Stimulated activated naive CD8-positive, alpha-beta T cell treated with anti-CD3 and anti-CD28 coated beads, Interleukin-15, Interleukin-2, amounts not matched to agents 100 ng/mL and 50 ng/mL, for 24 hours (primary cell): Measurements from ENCODE around the gene STRA6.

Source experiments
- H3K27ac Mint-ChIP-seq: one replicate; pipeline ENCODE4 v1.8.0; 2021; ENCODE audit warnings: mild to moderate bottlenecking, mixed read lengths
- H3K27me3 Mint-ChIP-seq: one replicate; pipeline ENCODE4 v1.8.0; 2021; ENCODE audit warnings: mixed read lengths
- H3K36me3 Mint-ChIP-seq: one replicate; pipeline ENCODE4 v1.8.0; 2021; ENCODE audit warnings: low read depth, mixed read lengths
- H3K4me1 Mint-ChIP-seq: one replicate; pipeline ENCODE4 v1.8.0; 2021; ENCODE audit warnings: low read depth, mixed read lengths
- H3K4me3 Mint-ChIP-seq: one replicate; pipeline ENCODE4 v1.8.0; 2021; ENCODE audit warnings: mild to moderate bottlenecking, mixed read lengths
- H3K9me3 Mint-ChIP-seq: one replicate; pipeline ENCODE4 v1.8.0; 2021; ENCODE audit warnings: mixed read lengths

STRA6 gene

GRCh38 chr15:74234598-74234875 is 31.9 kb upstream of the STRA6 start:
- Mint-ChIP-seq H3K27me3 (peaks cover 4% of the 10 kb centered on the region), H3K9me3 (no peaks in the 10 kb centered on the region), H3K27ac (no peak overlapping the region), H3K4me3 (no peak overlapping the region), H3K36me3 (no peaks in the 10 kb centered on the region), H3K4me1 (no peaks in the 10 kb centered on the region)

GRCh38 chr15:74233851-74234597 is 31.4 kb upstream of the STRA6 start:
- H3K9me3 Mint-ChIP-seq, result no peaks in the 10 kb centered on the region
- H3K4me1 Mint-ChIP-seq, result no peaks in the 10 kb centered on the region
- no peak overlapping the region for H3K27ac Mint-ChIP-seq
- no peak overlapping the region for H3K4me3 Mint-ChIP-seq
- no peaks in the 10 kb centered on the region for H3K36me3 Mint-ChIP-seq
- H3K27me3 Mint-ChIP-seq, result peaks cover 4% of the 10 kb centered on the region

- no peaks in the 10 kb centered on the region for H3K9me3 Mint-ChIP-seq
These were observed 30.8 kb upstream of the STRA6 start for GRCh38 chr15:74233373-74233772.

GRCh38 chr15:74231475-74231874 is 28.9 kb upstream of the STRA6 start:
- Mint-ChIP-seq H3K27ac (no peak overlapping the region), H3K4me3 (no peak overlapping the region), H3K4me1 (no peaks in the 10 kb centered on the region), H3K27me3 (peaks cover under 1% of the 10 kb centered on the region), H3K36me3 (no peaks in the 10 kb centered on the region), H3K9me3 (no peaks in the 10 kb centered on the region)

More at GRCh38 chr15:74233373-74233772, 30.8 kb upstream of the STRA6 start:
- H3K27me3 Mint-ChIP-seq, result peaks cover 4% of the 10 kb centered on the region
- no peaks in the 10 kb centered on the region for H3K4me1 Mint-ChIP-seq
- no peak overlapping the region for H3K4me3 Mint-ChIP-seq
- H3K27ac Mint-ChIP-seq, result no peak overlapping the region
- H3K36me3 Mint-ChIP-seq, result no peaks in the 10 kb centered on the region

- Mint-ChIP-seq H3K4me3 (no peak overlapping the region), H3K27ac (no peak overlapping the region), H3K4me1 (no peaks in the 10 kb centered on the region), H3K9me3 (no peaks in the 10 kb centered on the region), H3K36me3 (no peaks in the 10 kb centered on the region), H3K27me3 (no peaks in the 10 kb centered on the region)
These were observed 27.1 kb upstream of the STRA6 start for GRCh38 chr15:74229686-74230085.

- Mint-ChIP-seq H3K4me1 (peaks cover 2% of the 10 kb centered on the region), H3K36me3 (no peaks in the 10 kb centered on the region), H3K27me3 (peaks cover 2% of the 10 kb centered on the region), H3K4me3 (no peak overlapping the region), H3K27ac (no peak overlapping the region), H3K9me3 (no peaks in the 10 kb centered on the region)
These were observed 26.1 kb upstream of the STRA6 start for GRCh38 chr15:74228723-74229081.

- H3K27me3 Mint-ChIP-seq, result peaks cover 7% of the 10 kb centered on the region
- no peaks in the 10 kb centered on the region for H3K36me3 Mint-ChIP-seq
- H3K9me3 Mint-ChIP-seq, result no peaks in the 10 kb centered on the region
- peaks cover 7% of the 10 kb centered on the region for H3K4me1 Mint-ChIP-seq
- no peak overlapping the region for H3K4me3 Mint-ChIP-seq
- H3K27ac Mint-ChIP-seq, result no peak overlapping the region
These were observed 25.6 kb upstream of the STRA6 start for GRCh38 chr15:74227968-74228722.

GRCh38 chr15:74226761-74227540 is 24.4 kb upstream of the STRA6 start:
- no peak overlapping the region for H3K27ac Mint-ChIP-seq
- H3K9me3 Mint-ChIP-seq, result no peaks in the 10 kb centered on the region
- peaks cover 12% of the 10 kb centered on the region for H3K27me3 Mint-ChIP-seq
- H3K36me3 Mint-ChIP-seq, result no peaks in the 10 kb centered on the region
- H3K4me3 Mint-ChIP-seq, result no peak overlapping the region
- H3K4me1 Mint-ChIP-seq, result peaks cover 7% of the 10 kb centered on the region

- peaks cover 12% of the 10 kb centered on the region for H3K27me3 Mint-ChIP-seq
- no peak overlapping the region for H3K27ac Mint-ChIP-seq
- no peak overlapping the region for H3K4me3 Mint-ChIP-seq
- H3K9me3 Mint-ChIP-seq, result no peaks in the 10 kb centered on the region
- peaks cover 7% of the 10 kb centered on the region for H3K4me1 Mint-ChIP-seq
- H3K36me3 Mint-ChIP-seq, result no peaks in the 10 kb centered on the region
These were observed 23.3 kb upstream of the STRA6 start for GRCh38 chr15:74225928-74226327.

- Mint-ChIP-seq H3K27me3 (peaks cover 19% of the 10 kb centered on the region), H3K9me3 (no peaks in the 10 kb centered on the region), H3K27ac (no peak overlapping the region)
These were observed 19.9 kb upstream of the STRA6 start for GRCh38 chr15:74222240-74223119.

GRCh38 chr15:74221399-74222239 is 19.0 kb upstream of the STRA6 start:
- H3K4me3 Mint-ChIP-seq, result no peak overlapping the region
- peaks cover 19% of the 10 kb centered on the region for H3K27me3 Mint-ChIP-seq
- peaks cover 7% of the 10 kb centered on the region for H3K4me1 Mint-ChIP-seq
- no peaks in the 10 kb centered on the region for H3K36me3 Mint-ChIP-seq
- H3K9me3 Mint-ChIP-seq, result no peaks in the 10 kb centered on the region
- no peak overlapping the region for H3K27ac Mint-ChIP-seq

More at GRCh38 chr15:74222240-74223119, 19.9 kb upstream of the STRA6 start:
- Mint-ChIP-seq H3K4me1 (peaks cover 7% of the 10 kb centered on the region), H3K4me3 (no peak overlapping the region), H3K36me3 (no peaks in the 10 kb centered on the region)

- Mint-ChIP-seq H3K27ac (no peak overlapping the region), H3K4me1 (peaks cover 7% of the 10 kb centered on the region), H3K9me3 (no peaks in the 10 kb centered on the region), H3K27me3 (peaks cover 19% of the 10 kb centered on the region), H3K36me3 (no peaks in the 10 kb centered on the region), H3K4me3 (no peak overlapping the region)
These were observed 18.1 kb upstream of the STRA6 start for GRCh38 chr15:74220475-74221248.
